HEK293 (cell line): ENCODE data around the gene NINJ1.

Experiments used
- BCL11A ChIP-seq: fragments of 450-650 bp; formaldehyde crosslinking; IDR thresholded peaks from 2 replicates; pipeline ENCODE4 v1.5.1; 2016; ENCODE audit warnings: low read depth, missing biosample characterization, missing genetic modification characterization
- INSM2 ChIP-seq: fragments of 450-650 bp; formaldehyde crosslinking; IDR thresholded peaks from 2 replicates; pipeline ENCODE4 v1.5.1; 2016; ENCODE audit warnings: missing biosample characterization, missing genetic modification characterization
- KLF10 ChIP-seq: fragments of 450-650 bp; IDR thresholded peaks from 2 replicates; pipeline ENCODE4 v1.5.1; 2018; ENCODE audit warnings: missing biosample characterization, mild to moderate bottlenecking, missing genetic modification characterization
- OVOL3 ChIP-seq: fragments of 450-650 bp; formaldehyde crosslinking; IDR thresholded peaks from 2 replicates; pipeline ENCODE4 v1.5.1; 2016; ENCODE audit warnings: missing biosample characterization, missing genetic modification characterization
- SP3 ChIP-seq: fragments of 450-650 bp; formaldehyde crosslinking; IDR thresholded peaks from 2 replicates; pipeline ENCODE4 v1.5.1; 2016; ENCODE audit warnings: missing biosample characterization, missing genetic modification characterization
- YY1 ChIP-seq: fragments of 450-650 bp; formaldehyde crosslinking; IDR thresholded peaks from 2 replicates; pipeline ENCODE4 v1.5.1; 2018; ENCODE audit warnings: missing biosample characterization, missing genetic modification characterization
- ZBTB20 ChIP-seq: fragments of 450-650 bp; formaldehyde crosslinking; IDR thresholded peaks from 2 replicates; pipeline ENCODE4 v1.5.1; 2016; ENCODE audit warnings: missing biosample characterization, missing genetic modification characterization
- ZBTB44 ChIP-seq: fragments of 450-650 bp; IDR thresholded peaks from 2 replicates; pipeline ENCODE4 v1.5.1; 2018; ENCODE audit warnings: missing biosample characterization, mild to moderate bottlenecking, missing genetic modification characterization
- ZNF10 ChIP-seq: fragments of 450-650 bp; formaldehyde crosslinking; IDR thresholded peaks from 2 replicates; pipeline ENCODE4 v1.5.1; 2017; ENCODE audit warnings: missing biosample characterization, missing genetic modification characterization
- ZNF2 ChIP-seq: fragments of 450-650 bp; formaldehyde crosslinking; IDR thresholded peaks from 2 replicates; pipeline ENCODE4 v1.5.1; 2016; ENCODE audit warnings: missing biosample characterization, missing genetic modification characterization
- ZNF488 ChIP-seq: fragments of 450-650 bp; formaldehyde crosslinking; IDR thresholded peaks from 2 replicates; pipeline ENCODE4 v1.5.1; 2016; ENCODE audit warnings: missing biosample characterization, missing genetic modification characterization
- ZNF513 ChIP-seq: fragments of 450-650 bp; IDR thresholded peaks from 2 replicates; pipeline ENCODE4 v1.5.1; 2018; ENCODE audit warnings: missing biosample characterization, missing genetic modification characterization
- ZNF514 ChIP-seq: fragments of 450-650 bp; formaldehyde crosslinking; IDR thresholded peaks from 2 replicates; pipeline ENCODE4 v1.5.1; 2016; ENCODE audit warnings: missing biosample characterization, missing genetic modification characterization
- ZNF518A ChIP-seq: fragments of 450-650 bp; formaldehyde crosslinking; conservative IDR thresholded peaks from 2 replicates; pipeline ENCODE4 v1.5.1; 2016; ENCODE audit warnings: low read depth, missing biosample characterization, missing genetic modification characterization
- ZNF544 ChIP-seq: fragments of 450-650 bp; formaldehyde crosslinking; IDR thresholded peaks from 2 replicates; pipeline ENCODE4 v1.5.0; 2017; ENCODE audit warnings: missing biosample characterization, missing genetic modification characterization
- ZNF610 ChIP-seq: fragments of 450-650 bp; formaldehyde crosslinking; IDR thresholded peaks from 2 replicates; pipeline ENCODE4 v1.5.1; 2016; ENCODE audit warnings: missing biosample characterization, missing genetic modification characterization, borderline replicate concordance
- ZNF791 ChIP-seq: fragments of 450-650 bp; formaldehyde crosslinking; IDR thresholded peaks from 2 replicates; pipeline ENCODE4 v1.5.1; 2016; ENCODE audit warnings: missing biosample characterization, missing genetic modification characterization
- ZSCAN23 ChIP-seq: fragments of 450-650 bp; formaldehyde crosslinking; IDR thresholded peaks from 2 replicates; pipeline ENCODE4 v1.5.1; 2016; ENCODE audit warnings: missing biosample characterization, missing genetic modification characterization

The NINJ1 gene

GRCh38 chr9:93095205-93096130 lies 38.6 kb downstream of the NINJ1 start (continued):
- TF ChIP-seq ZNF518A (no peak), ZNF488 (no peak), ZNF610 (tag by site-specific recombination) (0 out of 2 replicates have a peak, but pooled peaks have one; percentile 41), ZNF10 (tag by site-specific recombination) (no peak), ZNF2 (tag by site-specific recombination) (no peak), KLF10 (tag by site-specific recombination) (0 out of 2 replicates have a peak, but pooled peaks have one; percentile 18), SP3 (tag by site-specific recombination) (peak; percentile 71), ZNF544 (tag by site-specific recombination) (no peak), OVOL3 (tag by site-specific recombination) (no peak), INSM2 (no peak), ZNF514 (tag by site-specific recombination) (no peak), ZBTB44 (tag by site-specific recombination) (no peak), ZBTB20 (tag by site-specific recombination) (peak; percentile 27; the same call in 1 of the 2 replicates), ZNF513 (no peak), ZNF791 (no peak), YY1 (no peak), BCL11A (no peak), ZSCAN23 (tag by site-specific recombination) (no peak)
- TF ChIP-seq, all 188 proteins: peak for 22
